Stimulated activated CD8-positive, alpha-beta memory T cell treated with anti-CD3 and anti-CD28 coated beads, Interleukin-12 subunit alpha, Interleukin-12 subunit beta, amount 100 ng/mL, for 4 hours (primary cell): ENCODE results near the gene PPFIA1.
"Not testable (repeated sequence)": the region's sequence is repeated elsewhere in the genome, so short reads cannot be mapped to it uniquely, and the experiment has no call there.

Experiments used
- DNase-seq: peaks from one replicate; pipeline ENCODE4 v3.0.0-alpha.2; 2020; ENCODE audit warnings: low read depth

Gene PPFIA1

GRCh38 chr11:70325824-70326223 is 55.3 kb downstream of the PPFIA1 start:
- no peak for DNase-seq

DNA sequence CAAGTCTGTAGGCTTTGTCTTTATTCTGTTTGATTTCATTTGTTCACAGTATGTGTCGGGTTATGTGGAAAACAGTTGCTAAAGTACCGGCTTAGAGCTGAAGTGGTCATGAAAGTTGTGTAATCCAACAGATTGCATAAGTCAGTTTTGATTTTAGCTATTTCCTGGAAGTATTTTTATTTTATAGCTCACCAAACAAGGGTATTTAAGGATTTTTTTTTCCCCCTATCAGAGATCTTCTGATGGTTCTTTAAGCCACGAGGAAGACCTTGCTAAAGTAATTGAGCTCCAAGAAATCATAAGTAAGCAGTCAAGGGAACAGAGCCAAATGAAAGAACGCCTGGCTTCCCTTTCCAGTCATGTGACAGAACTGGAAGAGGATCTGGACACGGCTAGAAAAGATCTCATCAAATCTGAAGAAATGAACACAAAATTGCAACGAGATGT is 55.9 kb downstream of the PPFIA1 start:
- DNase-seq, result no peak

- no peak for DNase-seq
These were observed 56.3 kb downstream of the PPFIA1 start for GRCh38 chr11:70326833-70327232.

GRCh38 chr11:70327717-70328116 is 57.2 kb downstream of the PPFIA1 start:
- DNase-seq, result no peak

DNA sequence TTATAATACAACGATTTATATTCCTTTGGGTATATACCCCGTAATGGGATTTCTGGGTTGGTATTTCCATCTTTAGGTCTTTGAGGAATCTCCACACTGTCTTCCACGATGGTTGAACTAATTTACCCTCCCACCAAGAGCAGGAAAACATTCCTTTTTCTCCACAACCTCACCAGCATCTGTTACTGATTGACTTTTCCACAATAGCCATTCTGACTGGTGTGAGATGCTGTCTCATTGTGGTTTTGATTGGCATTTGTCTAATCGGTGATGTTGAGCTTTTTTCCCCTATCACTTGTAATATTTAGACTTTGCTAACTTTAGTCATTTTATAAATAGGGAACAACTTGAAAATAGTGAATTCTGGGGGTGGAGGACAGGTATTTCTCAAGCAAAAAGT is 58.1 kb downstream of the PPFIA1 start:
- DNase-seq, result no peak

- DNase-seq, result not testable (repeated sequence)
These were observed 60.9 kb downstream of the PPFIA1 start for GRCh38 chr11:70331320-70331843.

DNA sequence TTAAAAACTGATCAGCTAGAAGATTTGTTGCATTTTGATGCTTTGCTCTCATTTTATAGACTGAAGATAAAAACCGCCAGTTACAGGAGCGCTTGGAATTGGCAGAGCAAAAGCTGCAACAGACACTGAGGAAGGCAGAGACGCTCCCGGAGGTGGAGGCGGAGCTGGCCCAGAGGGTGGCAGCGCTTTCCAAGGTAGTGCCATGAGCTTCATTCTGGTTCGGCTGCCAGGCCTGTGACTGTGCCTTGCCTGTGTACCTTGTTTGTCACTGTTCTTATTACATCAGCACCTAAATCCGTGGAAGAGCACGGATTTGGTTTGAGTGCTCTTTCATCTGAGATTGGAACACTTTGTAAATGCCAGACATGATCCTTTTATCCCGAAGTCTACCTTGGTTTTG is 61.4 kb downstream of the PPFIA1 start:
- no peak for DNase-seq

- no peak for DNase-seq
These were observed 62.1 kb downstream of the PPFIA1 start for GRCh38 chr11:70332567-70332966.

- DNase-seq, result no peak
These were observed 62.8 kb downstream of the PPFIA1 start for GRCh38 chr11:70333261-70333660.

GRCh38 chr11:70334351-70334995 is 64.0 kb downstream of the PPFIA1 start:
- DNase-seq, result no peak

DNA sequence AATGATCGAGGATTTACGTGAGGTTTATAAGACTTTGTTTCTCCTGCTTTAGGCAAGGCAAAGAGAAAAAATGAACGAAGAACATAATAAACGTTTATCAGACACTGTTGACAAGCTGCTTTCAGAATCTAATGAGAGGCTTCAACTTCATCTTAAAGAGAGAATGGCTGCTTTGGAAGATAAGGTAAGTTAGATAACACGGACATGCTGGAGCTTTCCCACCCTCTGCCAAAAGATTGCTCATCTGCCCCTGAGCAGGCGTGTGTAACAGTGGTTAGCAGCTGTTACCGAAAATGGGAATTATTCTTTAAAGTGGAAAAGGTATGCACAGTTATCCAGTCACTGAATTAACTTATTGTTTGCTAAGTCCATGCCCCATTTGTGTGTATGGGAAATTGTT is 65.0 kb downstream of the PPFIA1 start:
- no peak for DNase-seq

DNA sequence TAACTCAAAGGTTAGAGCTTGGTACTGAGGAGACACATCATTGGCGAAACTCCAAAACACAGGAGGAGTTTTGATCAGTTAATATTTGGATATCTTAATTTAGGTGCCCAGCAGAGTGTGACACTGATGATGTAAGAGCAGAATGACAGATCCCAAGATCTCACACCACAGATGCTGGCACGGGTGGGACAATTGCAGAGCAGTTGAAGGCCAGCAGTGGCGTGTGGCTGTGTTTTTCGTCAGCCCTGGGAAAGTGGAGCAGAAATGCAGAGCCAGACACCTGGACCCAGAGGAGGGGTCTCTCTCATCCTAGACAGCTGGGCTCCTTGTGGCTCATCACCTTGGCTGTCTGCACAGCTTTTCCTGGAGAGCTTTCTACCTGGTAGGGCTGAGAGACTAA is 68.1 kb downstream of the PPFIA1 start:
- no peak for DNase-seq

DNA sequence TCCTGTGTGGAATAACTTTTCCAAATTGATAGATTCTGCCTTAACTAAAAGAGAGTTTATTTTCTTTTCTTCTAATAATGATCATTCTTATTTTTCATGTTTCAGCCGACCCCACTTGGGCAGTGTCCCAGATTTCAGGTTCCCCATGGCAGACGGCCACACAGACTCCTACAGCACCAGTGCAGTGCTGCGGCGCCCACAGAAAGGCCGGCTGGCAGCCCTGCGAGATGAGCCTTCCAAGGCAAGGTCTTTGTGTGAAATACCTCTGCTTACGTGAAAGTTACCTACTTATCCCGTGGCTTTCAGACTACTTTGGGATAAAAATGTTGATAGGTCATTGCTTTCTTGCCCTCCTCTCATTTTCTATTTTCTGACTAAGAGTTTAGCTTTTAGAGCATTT is 68.6 kb downstream of the PPFIA1 start:
- no peak for DNase-seq

GRCh38 chr11:70341881-70342429 is 71.5 kb downstream of the PPFIA1 start:
- no peak for DNase-seq

DNA sequence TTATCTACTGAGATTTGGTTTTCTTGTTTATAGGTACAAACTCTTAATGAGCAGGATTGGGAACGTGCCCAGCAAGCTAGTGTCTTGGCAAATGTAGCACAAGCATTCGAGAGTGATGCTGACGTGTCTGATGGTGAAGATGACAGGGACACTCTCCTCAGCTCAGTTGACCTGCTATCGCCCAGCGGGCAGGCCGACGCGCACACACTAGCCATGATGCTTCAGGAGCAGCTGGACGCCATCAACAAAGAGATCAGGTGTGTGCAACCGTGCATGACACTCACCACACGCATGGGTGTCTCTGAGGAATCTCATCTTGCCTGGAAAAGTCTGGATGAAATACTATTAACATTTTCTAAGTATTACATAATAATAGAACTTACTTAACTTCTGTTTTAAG is 73.1 kb downstream of the PPFIA1 start:
- DNase-seq, result no peak

DNA sequence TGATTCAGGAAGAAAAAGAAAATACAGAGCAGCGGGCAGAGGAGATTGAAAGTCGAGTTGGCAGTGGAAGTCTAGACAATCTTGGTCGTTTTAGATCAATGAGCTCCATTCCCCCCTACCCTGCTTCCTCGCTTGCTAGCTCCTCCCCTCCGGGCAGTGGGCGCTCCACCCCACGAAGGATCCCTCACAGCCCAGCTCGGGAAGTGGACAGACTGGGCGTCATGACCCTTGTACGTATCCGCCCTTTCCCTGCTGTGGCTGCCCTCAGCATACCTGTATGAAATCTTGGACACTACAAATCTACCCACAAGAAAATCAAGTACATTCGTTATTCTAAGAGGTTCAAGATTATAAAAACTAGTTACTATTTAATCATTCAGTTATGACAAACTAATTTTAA is 77.7 kb downstream of the PPFIA1 start:
- no peak for DNase-seq

DNA sequence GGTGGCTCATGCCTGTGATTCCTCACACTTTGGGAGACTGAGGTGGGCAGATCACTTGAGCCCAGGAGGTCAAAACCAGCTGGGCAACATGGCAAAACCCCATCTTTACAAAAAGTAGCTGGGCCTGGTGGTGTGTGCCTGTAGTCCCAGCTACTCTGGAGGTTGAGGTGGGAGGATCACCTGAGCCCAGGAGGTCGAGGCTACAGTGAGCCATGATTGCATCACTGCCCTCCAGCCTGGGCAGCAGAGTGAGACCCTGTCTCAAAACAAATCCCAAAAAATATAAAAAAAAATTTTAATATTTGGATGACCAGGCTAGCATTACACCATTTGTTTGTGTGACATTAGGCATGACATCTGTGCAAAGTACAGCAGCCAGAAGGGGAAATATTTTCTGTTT is 78.1 kb downstream of the PPFIA1 start:
- no peak for DNase-seq

GRCh38 chr11:70351646-70352045 is 81.2 kb downstream of the PPFIA1 start:
- no peak for DNase-seq

- no peak for DNase-seq
These were observed 81.6 kb downstream of the PPFIA1 start for GRCh38 chr11:70352100-70352499.

DNA sequence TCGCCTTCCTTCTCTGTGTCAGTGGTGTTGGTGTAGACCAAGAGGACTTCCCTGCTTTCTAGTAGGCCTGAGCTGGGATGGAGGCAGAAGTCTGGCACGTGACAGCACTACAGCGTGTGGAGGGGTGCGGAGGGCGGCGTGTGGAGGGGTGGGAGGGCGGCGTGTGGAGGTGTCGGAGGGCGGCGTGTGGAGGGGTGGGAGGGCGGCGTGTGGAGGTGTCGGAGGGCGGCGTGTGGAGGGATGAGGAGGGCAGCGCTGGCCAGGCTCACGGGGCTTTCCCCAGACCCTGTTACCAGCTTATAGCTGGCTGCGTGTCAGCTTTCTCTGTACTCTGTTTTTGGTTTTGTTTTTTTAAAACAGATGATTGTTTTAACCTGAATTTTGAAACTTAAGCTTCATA is 82.1 kb downstream of the PPFIA1 start:
- DNase-seq, result no peak

- DNase-seq, result no peak
These were observed 82.8 kb downstream of the PPFIA1 start for GRCh38 chr11:70353329-70353728.

- DNase-seq, result no peak
These were observed 83.5 kb downstream of the PPFIA1 start for GRCh38 chr11:70353900-70354568.

DNA sequence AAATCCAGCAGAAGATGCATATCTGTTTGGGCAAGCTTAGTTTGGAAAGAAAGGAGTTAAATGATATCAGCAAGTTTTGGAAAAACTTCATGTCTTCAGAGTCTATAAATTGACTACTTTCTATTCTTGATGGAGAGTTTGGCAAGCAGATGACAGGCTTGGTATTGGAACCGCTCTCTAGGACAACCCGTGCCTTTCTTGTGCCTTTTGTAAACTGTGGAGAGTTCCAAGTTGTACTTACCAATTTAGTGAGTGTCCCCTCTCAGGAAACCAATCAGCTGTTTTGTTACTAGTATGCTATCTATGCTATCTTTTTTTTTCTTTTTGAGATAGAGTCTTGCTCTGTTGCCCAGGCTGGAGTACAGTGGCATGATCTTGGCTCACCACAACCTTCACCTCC is 84.1 kb downstream of the PPFIA1 start:
- no peak for DNase-seq
